Activated CD8-positive, alpha-beta memory T cell treated with anti-CD3 and anti-CD28 coated beads, Interleukin-2, amount 50 U/mL, for 1 hour (primary cell): Measurements from ENCODE around the gene EDN3.
"Not testable (repeated sequence)": the region's sequence is repeated elsewhere in the genome, so short reads cannot be mapped to it uniquely, and the experiment has no call there.

Experiments used
- DNase-seq: peaks from one replicate; pipeline ENCODE4 v3.0.0-alpha.2; 2020; ENCODE audit errors: extremely low read depth

EDN3 gene

GRCh38 chr20:59335377-59335776 lies 35.0 kb downstream of the EDN3 start:
- no peak for DNase-seq

GRCh38 chr20:59336540-59336939 lies 36.1 kb downstream of the EDN3 start:
- DNase-seq = no peak

GRCh38 chr20:59338444-59338843 lies 38.0 kb downstream of the EDN3 start:
- DNase-seq = not testable (repeated sequence)

GRCh38 chr20:59340201-59340885 lies 39.9 kb downstream of the EDN3 start:
- no peak for DNase-seq

GRCh38 chr20:59341285-59342022 lies 41.0 kb downstream of the EDN3 start:
- not testable (repeated sequence) for DNase-seq

- DNase-seq = no peak
Measured at GRCh38 chr20:59342023-59342957, 41.9 kb downstream of the EDN3 start.

- DNase-seq = no peak
Measured at GRCh38 chr20:59346061-59346460, 45.6 kb downstream of the EDN3 start.

- DNase-seq = no peak
Measured at GRCh38 chr20:59349277-59349676, 48.9 kb downstream of the EDN3 start.

GRCh38 chr20:59350330-59351156 lies 50.1 kb downstream of the EDN3 start:
- no peak for DNase-seq

GRCh38 chr20:59351157-59352040 lies 51.0 kb downstream of the EDN3 start:
- DNase-seq = no peak

GRCh38 chr20:59352541-59352940 lies 52.1 kb downstream of the EDN3 start:
- DNase-seq = no peak

GRCh38 chr20:59352990-59353389 lies 52.6 kb downstream of the EDN3 start:
- no peak for DNase-seq

GRCh38 chr20:59354460-59354859 lies 54.0 kb downstream of the EDN3 start:
- DNase-seq = no peak

- DNase-seq = no peak
Measured at GRCh38 chr20:59355242-59355641, 54.8 kb downstream of the EDN3 start.

- DNase-seq = no peak
Measured at GRCh38 chr20:59356662-59357165, 56.3 kb downstream of the EDN3 start.

- DNase-seq = not testable (repeated sequence)
Measured at GRCh38 chr20:59358793-59359192, 58.4 kb downstream of the EDN3 start.

GRCh38 chr20:59359906-59360725 lies 59.7 kb downstream of the EDN3 start:
- no peak for DNase-seq

GRCh38 chr20:59360934-59361333 lies 60.5 kb downstream of the EDN3 start:
- no peak for DNase-seq

- DNase-seq = no peak
Measured at GRCh38 chr20:59361411-59361810, 61.0 kb downstream of the EDN3 start.
